ENCODE results near the gene ADK. TPM values are rescaled to one million over a fixed set of nuclear protein-coding genes. Genes with fewer than 3 reads are reported as not detected.

ADK gene
- total and polyA plus RNA-seq, 7 donors, result 17.8 to 32.3 (median 23.6) TPM

- peak; percentile 34 to 61 for DNase-seq
- Histone ChIP-seq H3K27me3 (ENCODE audit: insufficient read depth in 3 of 3, low read length in 2 of 3) (no peaks in the 10 kb centered on the region), H3K36me3 (ENCODE audit: insufficient read depth in 1 of 2, low read depth in 1 of 2) (no peaks in the 10 kb centered on the region), H3K4me3 (no peak overlapping the region), H3K27ac (no peak overlapping the region), H3K4me1 (peaks cover 38% of the 10 kb centered on the region), H3K9me3 (no peaks in the 10 kb centered on the region)
- peak; percentile 39 to 70 (median 62) for ATAC-seq
- intact Hi-C loops (cut with DNase I), result no loop called here
- WGBS, 3 donors, result 12 to 23% (median 15%) methylated on average over 2 of the region's 2 CpGs
- TF ChIP-seq, protein P1, sequence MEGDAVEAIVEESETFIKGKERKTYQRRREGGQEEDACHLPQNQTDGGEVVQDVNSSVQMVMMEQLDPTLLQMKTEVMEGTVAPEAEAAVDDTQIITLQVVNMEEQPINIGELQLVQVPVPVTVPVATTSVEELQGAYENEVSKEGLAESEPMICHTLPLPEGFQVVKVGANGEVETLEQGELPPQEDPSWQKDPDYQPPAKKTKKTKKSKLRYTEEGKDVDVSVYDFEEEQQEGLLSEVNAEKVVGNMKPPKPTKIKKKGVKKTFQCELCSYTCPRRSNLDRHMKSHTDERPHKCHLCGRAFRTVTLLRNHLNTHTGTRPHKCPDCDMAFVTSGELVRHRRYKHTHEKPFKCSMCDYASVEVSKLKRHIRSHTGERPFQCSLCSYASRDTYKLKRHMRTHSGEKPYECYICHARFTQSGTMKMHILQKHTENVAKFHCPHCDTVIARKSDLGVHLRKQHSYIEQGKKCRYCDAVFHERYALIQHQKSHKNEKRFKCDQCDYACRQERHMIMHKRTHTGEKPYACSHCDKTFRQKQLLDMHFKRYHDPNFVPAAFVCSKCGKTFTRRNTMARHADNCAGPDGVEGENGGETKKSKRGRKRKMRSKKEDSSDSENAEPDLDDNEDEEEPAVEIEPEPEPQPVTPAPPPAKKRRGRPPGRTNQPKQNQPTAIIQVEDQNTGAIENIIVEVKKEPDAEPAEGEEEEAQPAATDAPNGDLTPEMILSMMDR (IDR thresholded peaks at IDR 0.05), result no peak
These were observed 5.9 kb downstream of the ADK start for GRCh38 chr10:74156919-74157289.

DNA sequence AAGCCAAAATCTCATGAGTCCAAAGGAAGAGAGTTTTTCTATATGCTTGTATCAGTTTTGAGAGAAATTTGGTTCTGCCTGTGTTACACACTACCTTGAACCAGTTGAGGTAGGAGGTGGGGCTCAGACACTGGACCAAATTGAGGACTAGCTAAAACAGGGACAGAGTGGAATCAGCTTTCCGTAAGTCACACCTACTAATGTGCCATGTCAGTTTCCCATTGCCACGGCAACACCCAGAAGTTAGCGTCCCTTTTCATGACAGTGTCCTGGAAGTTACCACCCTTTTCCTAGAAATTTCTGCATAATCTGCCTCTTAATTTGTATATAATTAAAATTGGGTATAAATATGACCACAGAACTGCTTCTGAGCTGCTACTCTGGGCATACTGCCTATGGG is 9.0 kb downstream of the ADK start:
- Histone ChIP-seq H3K36me3 (ENCODE audit: insufficient read depth in 1 of 2, low read depth in 1 of 2) (no peaks in the 10 kb centered on the region), H3K27ac (no peak overlapping the region), H3K9me3 (no peaks in the 10 kb centered on the region), H3K27me3 (ENCODE audit: insufficient read depth in 3 of 3, low read length in 2 of 3) (no peaks in the 10 kb centered on the region), H3K4me3 (no peak overlapping the region), H3K4me1 (peaks cover 20% of the 10 kb centered on the region)
- intact Hi-C loops (cut with DNase I), result no loop called here
- ATAC-seq, result no peak
- DNase-seq, result no peak
- TF ChIP-seq, protein P1 (IDR thresholded peaks at IDR 0.05), result no peak
- WGBS, 3 donors, result 78 to 91% (median 85%) methylated on average over 3 of the region's 3 CpGs

- Histone ChIP-seq H3K36me3 (ENCODE audit: insufficient read depth in 1 of 2, low read depth in 1 of 2) (no peaks in the 10 kb centered on the region), H3K4me3 (no peak overlapping the region), H3K27ac (no peak overlapping the region), H3K27me3 (ENCODE audit: insufficient read depth in 3 of 3, low read length in 2 of 3) (no peaks in the 10 kb centered on the region), H3K9me3 (no peaks in the 10 kb centered on the region), H3K4me1 (peaks cover 19% of the 10 kb centered on the region)
- intact Hi-C loops (cut with DNase I), result no loop called here
- TF ChIP-seq, protein P1 (IDR thresholded peaks at IDR 0.05), result no peak
- no peak for ATAC-seq
- WGBS, 3 donors, result 70 to 86% (median 83%) methylated on average over 3 of the region's 3 CpGs
- DNase-seq, result no peak
These were observed 12.5 kb downstream of the ADK start for GRCh38 chr10:74163319-74164068.

- H3K27ac ChIP-seq, result no peak overlapping the region
- TF ChIP-seq, protein P1 (IDR thresholded peaks at IDR 0.05), result no peak
- no peaks in the 10 kb centered on the region for H3K27me3 ChIP-seq (ENCODE audit: insufficient read depth in 3 of 3, low read length in 2 of 3)
- peaks cover 18% of the 10 kb centered on the region for H3K4me1 ChIP-seq
- DNase-seq, result no peak
- H3K4me3 ChIP-seq, result no peak overlapping the region
- H3K9me3 ChIP-seq, result no peaks in the 10 kb centered on the region
- H3K36me3 ChIP-seq (ENCODE audit: insufficient read depth in 1 of 2, low read depth in 1 of 2), result no peaks in the 10 kb centered on the region
- no peak for ATAC-seq
- intact Hi-C loops (cut with DNase I), result no loop called here
- 71 to 77% (median 75%) methylated on average over 6 of the region's 6 CpGs for WGBS, 3 donors
These were observed 13.9 kb downstream of the ADK start for GRCh38 chr10:74164716-74165529.
